Activated CD8-positive, alpha-beta T cell treated with anti-CD3 and anti-CD28 coated beads for 36 hours (primary cell): ENCODE measurements around the gene SRSF3. TPM values are rescaled to one million over a fixed set of nuclear protein-coding genes. Genes with fewer than 3 reads are reported as not detected.
A peak's percentile ranks its signal among the peaks of the same experiment; 100 is the strongest.

Source experiments
- ATAC-seq: fragments of 200-7000 bp; cut with Tn5 transposase; one replicate; pipeline ENCODE4 v1.10.0; 2021; ENCODE audit warnings: mild to moderate bottlenecking, moderate library complexity
- CTCF ChIA-PET: fragments of 350-600 bp; sonication (Branson Sonifier 250); formaldehyde crosslinking; loops from one replicate; lab custom pipeline; 2021; ENCODE audit warnings: antibody characterized with exemption; lab: Charles Lee
- POLR2A ChIA-PET: fragments of 350-600 bp; sonication (Branson Sonifier 250); formaldehyde crosslinking; loops from one replicate; lab custom pipeline; 2021; ENCODE audit warnings: antibody characterized with exemption; lab: Charles Lee
- DNase-seq: peaks from one replicate; pipeline ENCODE4 v3.0.0-alpha.2; 2020
- H3K27ac Mint-ChIP-seq: one replicate; pipeline ENCODE4 v1.8.0; 2021; ENCODE audit warnings: mild to moderate bottlenecking, mixed read lengths
- H3K27me3 Mint-ChIP-seq: one replicate; pipeline ENCODE4 v1.8.0; 2021; ENCODE audit warnings: mixed read lengths
- H3K36me3 Mint-ChIP-seq: one replicate; pipeline ENCODE4 v1.8.0; 2021; ENCODE audit warnings: low read depth, mixed read lengths
- H3K4me1 Mint-ChIP-seq: one replicate; pipeline ENCODE4 v1.8.0; 2021; ENCODE audit warnings: low read depth, mixed read lengths
- H3K4me3 Mint-ChIP-seq: one replicate; pipeline ENCODE4 v1.8.0; 2021; ENCODE audit warnings: mild to moderate bottlenecking, moderate library complexity, mixed read lengths
- H3K9me3 Mint-ChIP-seq: one replicate; pipeline ENCODE4 v1.8.0; 2021; ENCODE audit warnings: mixed read lengths
- intact Hi-C: fragments of 100-400 bp; cut with micrococcal nuclease; formaldehyde crosslinking; loops from one replicate; pipeline ENCODE4 v1.10.0; 2022
- total RNA-seq, 2 experiments: library from RNA; stranded (reverse); gene quantifications; one replicate each; pipeline ENCODE4 v1.2.3, GENCODE V29; 2021
- TF ChIP-seq, protein P1 (sequence below): fragments of 200-600 bp; IDR thresholded peaks from one replicate; pipeline ENCODE4 v1.8.0; 2022; ENCODE audit warnings: antibody characterized with exemption, mild to moderate bottlenecking

Gene SRSF3
- total RNA-seq, 2 experiments from 2014 or later, result 402 to 404 TPM

DNA sequence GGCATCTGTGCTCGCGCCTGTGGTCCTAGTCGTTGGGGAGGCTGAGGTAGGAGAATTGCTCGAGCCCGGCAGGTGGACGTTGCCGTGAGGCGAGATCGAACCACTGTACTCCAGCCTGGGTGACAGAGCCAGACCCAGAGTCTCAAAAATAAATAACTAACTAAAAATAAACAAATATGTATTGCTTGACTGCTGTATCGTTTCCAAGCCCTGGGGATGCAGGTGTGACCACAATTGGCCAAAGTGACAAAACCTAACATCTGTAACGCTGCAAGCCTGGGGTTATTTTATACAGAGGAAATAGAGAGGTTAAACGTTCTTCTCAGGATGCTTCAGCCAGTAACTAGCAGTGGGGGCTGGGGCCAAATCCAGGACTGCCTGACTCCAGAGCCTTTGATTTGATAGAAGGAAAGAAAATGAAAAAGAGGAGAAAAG, 1.9 kb upstream of the SRSF3 start:
- Mint-ChIP-seq H3K4me3 (peak overlapping the region; percentile 86), H3K4me1 (peaks cover 10% of the 10 kb centered on the region), H3K27me3 (no peaks in the 10 kb centered on the region), H3K27ac (peak overlapping the region; percentile 92), H3K36me3 (peaks cover 30% of the 10 kb centered on the region), H3K9me3 (no peaks in the 10 kb centered on the region)
- TF ChIP-seq, protein P1, sequence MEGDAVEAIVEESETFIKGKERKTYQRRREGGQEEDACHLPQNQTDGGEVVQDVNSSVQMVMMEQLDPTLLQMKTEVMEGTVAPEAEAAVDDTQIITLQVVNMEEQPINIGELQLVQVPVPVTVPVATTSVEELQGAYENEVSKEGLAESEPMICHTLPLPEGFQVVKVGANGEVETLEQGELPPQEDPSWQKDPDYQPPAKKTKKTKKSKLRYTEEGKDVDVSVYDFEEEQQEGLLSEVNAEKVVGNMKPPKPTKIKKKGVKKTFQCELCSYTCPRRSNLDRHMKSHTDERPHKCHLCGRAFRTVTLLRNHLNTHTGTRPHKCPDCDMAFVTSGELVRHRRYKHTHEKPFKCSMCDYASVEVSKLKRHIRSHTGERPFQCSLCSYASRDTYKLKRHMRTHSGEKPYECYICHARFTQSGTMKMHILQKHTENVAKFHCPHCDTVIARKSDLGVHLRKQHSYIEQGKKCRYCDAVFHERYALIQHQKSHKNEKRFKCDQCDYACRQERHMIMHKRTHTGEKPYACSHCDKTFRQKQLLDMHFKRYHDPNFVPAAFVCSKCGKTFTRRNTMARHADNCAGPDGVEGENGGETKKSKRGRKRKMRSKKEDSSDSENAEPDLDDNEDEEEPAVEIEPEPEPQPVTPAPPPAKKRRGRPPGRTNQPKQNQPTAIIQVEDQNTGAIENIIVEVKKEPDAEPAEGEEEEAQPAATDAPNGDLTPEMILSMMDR, result no peak
- ChIA-PET POLR2A (interaction anchor here (1.4 to 8.9 kb wide), 4 partner anchors 15 to 151 kb away, joined by 4 to 139 read pairs (median 6); no protein-coding TSS in a partner anchor), CTCF (no interaction called here)
- DNase-seq (no peak), ATAC-seq (no peak)
- intact Hi-C loops, result no loop called here

DNA sequence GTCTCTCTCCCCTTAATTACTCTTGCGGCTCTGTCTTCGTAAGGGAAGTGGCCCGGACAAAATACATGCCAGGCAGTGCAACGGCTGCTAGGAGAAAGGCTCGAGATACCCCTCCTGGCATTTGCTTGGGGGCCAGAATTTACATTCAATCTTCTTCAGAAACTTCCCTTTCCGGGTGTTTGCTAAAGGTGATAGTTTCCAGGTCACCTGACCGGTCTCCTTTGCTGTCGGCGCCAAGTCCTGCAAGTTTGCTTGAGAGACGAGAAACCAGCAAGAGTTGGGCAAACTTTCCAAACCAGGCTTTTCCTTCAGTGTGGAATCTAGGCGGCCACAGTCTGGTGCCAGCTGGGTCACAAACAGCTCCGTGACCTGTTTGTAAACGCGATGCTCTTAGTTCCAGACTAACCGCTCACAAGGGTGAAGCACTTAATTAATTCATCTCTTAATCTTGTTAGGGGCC, 563 bp upstream of the SRSF3 start:
- Mint-ChIP-seq H3K9me3 (no peaks in the 10 kb centered on the region), H3K27ac (peak overlapping the region; percentile 96), H3K36me3 (peaks cover 44% of the 10 kb centered on the region), H3K27me3 (no peaks in the 10 kb centered on the region), H3K4me1 (peaks cover 15% of the 10 kb centered on the region), H3K4me3 (peak overlapping the region; percentile 86)
- ATAC-seq (peak; percentile 28), DNase-seq (peak; percentile 71)
- CTCF ChIA-PET, result interaction anchor here (1.2 kb wide), 1 partner anchor 8 kb away, joined by 3 read pairs; no protein-coding TSS in a partner anchor
- TF ChIP-seq, protein P1, result no peak
- POLR2A ChIA-PET, result interaction anchor here (0.5 to 8.9 kb wide), 15 partner anchors 10 to 154 kb away, joined by 3 to 139 read pairs (median 4); no protein-coding TSS in a partner anchor
- intact Hi-C loops, result no loop called here

DNA sequence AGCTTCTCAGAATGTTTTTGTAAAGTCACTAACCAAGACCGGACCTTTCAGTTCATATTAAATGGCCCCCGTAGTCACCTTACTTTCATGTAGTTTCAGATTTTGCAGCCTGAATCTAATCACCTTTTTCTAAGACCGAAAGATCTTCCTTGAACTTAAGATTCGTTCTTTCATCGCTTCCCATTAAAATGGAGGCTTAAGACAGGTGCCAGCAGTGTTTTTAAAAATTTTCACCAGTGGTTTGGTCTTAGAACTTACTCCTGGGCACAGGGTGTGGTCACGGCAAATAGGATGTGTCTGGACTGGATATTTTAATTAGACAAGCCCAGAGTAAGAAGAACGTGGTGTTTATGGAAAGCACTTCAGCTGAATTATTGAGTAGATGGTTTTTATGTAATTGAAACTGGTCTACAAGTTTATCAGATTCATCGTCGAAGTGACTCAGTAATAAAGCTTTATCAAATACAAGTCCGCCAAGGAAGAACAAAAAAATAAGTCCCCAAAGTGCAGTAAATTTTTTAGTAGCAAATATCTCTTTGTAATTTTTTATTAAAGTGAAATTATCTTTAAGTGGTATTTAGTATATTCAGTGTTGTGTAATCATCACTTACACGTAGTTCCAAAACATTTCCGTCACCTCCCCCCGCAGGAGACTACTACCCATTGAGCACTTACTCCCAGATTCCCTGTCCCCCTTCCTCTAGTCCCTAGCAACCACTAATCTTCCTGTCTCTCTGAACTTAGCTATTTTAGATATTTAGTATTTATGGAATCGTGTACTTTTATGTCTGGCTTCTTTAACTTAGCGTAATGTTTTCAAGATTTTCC, 868 bp downstream of the SRSF3 start:
- peak; percentile 48 for DNase-seq
- Mint-ChIP-seq H3K36me3 (peaks cover 58% of the 10 kb centered on the region), H3K27me3 (no peaks in the 10 kb centered on the region), H3K27ac (peak overlapping the region; percentile 96), H3K4me3 (peak overlapping the region; percentile 86), H3K4me1 (peaks cover 29% of the 10 kb centered on the region), H3K9me3 (no peaks in the 10 kb centered on the region)
- TF ChIP-seq, protein P1, result no peak
- intact Hi-C loops, result loop anchor here (5.0 kb wide), 1 partner anchor 48 kb away; the partner anchor contains the start of gene STK38
- ChIA-PET CTCF (no interaction called here), POLR2A (interaction anchor here (0.6 to 8.9 kb wide), 31 partner anchors 8 to 592 kb away, joined by 3 to 139 read pairs (median 4); partner anchors contain the start of genes CDKN1A, KCTD20, PXT1 and STK38)
- ATAC-seq, result no peak

DNA sequence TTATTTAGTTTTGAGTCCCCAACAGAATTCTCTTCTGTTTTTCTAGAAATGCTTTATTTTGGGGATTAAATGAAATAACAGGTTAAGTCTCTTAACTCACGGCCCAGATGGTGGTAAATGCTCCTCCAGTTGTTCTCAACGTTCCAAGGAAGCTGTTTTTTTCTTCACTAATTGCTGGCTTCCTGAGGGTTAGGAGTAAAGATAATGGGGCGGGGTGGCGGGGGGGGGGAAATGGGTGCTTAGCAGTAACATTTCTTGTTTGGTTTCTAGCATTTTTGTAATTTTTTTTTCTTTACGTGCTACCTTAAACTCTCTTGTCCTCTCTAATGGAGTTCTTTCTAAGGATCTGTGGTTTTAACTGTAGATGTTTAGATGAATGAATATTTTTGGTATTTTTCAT, 2.2 kb downstream of the SRSF3 start:
- peaks cover 37% of the 10 kb centered on the region for H3K4me1 Mint-ChIP-seq
- no peaks in the 10 kb centered on the region for H3K27me3 Mint-ChIP-seq
- DNase-seq, result no peak
- intact Hi-C loops, result loop anchor here (5.0 kb wide), 1 partner anchor 49 kb away; the partner anchor contains the start of gene STK38
- no peak for ATAC-seq
- ChIA-PET POLR2A (interaction anchor here (0.6 to 8.9 kb wide), 12 partner anchors 11 to 567 kb away, joined by 3 to 139 read pairs (median 6); partner anchors contain the start of genes CDKN1A, KCTD20, PXT1 and STK38), CTCF (interaction anchor here (3.0 kb wide), 1 partner anchor 10 kb away, joined by 16 read pairs; no protein-coding TSS in a partner anchor)
- no peaks in the 10 kb centered on the region for H3K9me3 Mint-ChIP-seq
- peak overlapping the region; percentile 96 for H3K27ac Mint-ChIP-seq
- TF ChIP-seq, protein P1, result no peak
- peak overlapping the region; percentile 86 for H3K4me3 Mint-ChIP-seq
- peaks cover 70% of the 10 kb centered on the region for H3K36me3 Mint-ChIP-seq
